GM18858 (cell line): ENCODE measurements around the gene OSBP2.
"Not testable (repeated sequence)": the region's sequence is repeated elsewhere in the genome, so short reads cannot be mapped to it uniquely, and the experiment has no call there.

Experiments
- ATAC-seq: cut with Tn5 transposase; IDR thresholded peaks from one replicate; pipeline ENCODE4 v1.9.1; 2021; ENCODE audit not compliant: unreplicated experiment

Gene OSBP2

DNA sequence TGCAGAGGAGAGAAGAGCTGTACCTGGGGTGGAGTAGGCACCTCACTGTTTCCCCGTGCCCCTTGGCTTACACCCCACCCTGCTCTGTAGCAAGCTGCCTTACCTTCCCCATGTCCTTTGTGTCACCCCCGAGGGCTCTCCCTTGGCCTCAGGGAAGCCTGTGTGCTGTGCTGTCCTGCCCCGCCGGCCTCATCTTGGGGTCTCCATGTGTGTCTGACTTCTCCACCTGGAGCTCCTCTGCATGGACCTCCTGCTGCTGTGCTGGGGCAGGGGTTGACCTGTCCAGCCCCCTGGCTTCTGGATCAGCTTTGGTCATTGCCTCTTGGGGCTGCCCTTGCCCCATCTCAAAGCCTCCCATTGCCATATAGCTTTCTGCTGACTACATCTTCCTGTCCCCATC is 59.8 kb downstream of the OSBP2 start:
- no peak for ATAC-seq

GRCh38 chr22:30754971-30755758 is 60.5 kb downstream of the OSBP2 start:
- no peak for ATAC-seq

DNA sequence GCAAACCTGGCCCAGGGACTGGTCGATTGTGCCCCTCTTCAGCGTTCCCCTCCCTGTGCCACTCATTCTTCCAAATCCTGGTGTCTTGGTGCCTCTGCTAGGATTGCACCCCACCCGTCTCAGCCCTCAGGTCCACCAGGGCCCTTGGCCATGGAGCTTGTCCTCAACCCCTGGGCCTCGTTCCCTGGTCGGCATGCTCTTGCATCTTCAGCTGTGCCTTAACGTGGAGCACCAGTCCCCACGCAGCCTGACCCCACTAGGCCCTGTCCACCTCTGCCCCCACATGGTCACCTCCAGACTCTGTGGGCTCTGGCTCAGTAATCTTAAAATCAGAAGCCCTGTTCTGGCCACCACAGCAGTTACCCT is 61.1 kb downstream of the OSBP2 start:
- ATAC-seq = no peak

DNA sequence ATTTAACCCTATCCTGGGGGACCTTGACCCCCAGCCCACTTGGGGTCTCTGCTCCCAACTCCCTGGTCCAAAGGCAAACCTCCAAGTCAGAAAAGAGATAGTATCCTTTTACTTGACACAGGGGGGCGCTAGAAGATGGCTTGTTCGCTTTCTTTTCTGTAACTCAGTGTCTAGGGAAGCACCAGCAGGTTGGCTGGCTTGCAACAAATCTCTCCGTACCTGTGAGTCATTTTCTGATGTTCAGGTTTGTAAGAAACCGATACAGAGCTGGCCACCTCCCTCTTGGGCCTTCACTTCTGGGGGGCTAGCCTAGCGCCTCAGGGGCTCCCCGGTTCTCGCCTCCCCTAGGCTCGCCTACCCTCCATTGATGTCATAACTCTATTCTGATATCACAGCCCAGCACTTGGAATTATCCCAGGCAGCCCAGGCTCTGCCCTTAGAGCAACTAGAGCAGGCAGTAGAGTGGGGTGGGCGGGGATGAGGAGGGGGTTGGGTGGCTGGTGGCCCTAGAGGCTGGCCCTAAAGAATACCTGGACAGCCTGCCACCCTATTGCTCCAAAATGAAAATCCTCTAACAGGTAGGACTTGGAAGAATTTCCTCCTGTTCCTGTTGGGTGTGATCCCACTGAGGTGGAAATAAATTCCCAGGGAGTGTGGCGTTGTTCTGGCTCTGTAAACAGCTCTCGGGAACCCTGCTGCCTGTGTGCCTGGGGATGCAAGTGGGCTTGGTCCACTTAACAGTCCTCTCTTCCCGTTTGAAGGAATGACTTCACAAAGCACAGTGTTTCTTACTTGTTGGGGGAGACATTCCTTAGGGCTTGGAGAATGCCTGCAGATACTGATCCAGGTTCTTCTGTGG is 69.4 kb downstream of the OSBP2 start:
- ATAC-seq = no peak

GRCh38 chr22:30767661-30768060 is 73.0 kb downstream of the OSBP2 start:
- ATAC-seq = no peak

DNA sequence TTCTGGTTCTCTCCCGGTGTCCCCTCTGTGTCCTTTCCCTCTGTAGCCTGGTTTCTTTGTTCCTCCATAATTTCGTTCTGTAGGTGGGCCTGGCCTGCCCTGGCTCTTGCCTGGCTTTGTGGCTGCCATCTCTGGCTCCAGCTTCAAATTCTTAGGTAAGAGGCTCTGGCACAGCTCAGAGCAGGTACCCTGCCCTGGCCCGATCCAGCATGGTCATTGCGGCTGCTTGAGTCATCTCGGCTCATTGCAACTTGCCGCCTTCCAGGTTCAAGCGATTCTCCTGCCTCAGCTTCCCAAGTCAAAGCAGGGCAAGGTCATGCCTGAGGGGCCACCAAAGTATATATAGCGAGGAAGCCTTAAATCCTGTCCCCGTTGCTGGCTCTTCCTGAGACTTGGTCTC is 76.0 kb downstream of the OSBP2 start:
- ATAC-seq = no peak

GRCh38 chr22:30773919-30774318 is 79.2 kb downstream of the OSBP2 start:
- ATAC-seq = no peak

DNA sequence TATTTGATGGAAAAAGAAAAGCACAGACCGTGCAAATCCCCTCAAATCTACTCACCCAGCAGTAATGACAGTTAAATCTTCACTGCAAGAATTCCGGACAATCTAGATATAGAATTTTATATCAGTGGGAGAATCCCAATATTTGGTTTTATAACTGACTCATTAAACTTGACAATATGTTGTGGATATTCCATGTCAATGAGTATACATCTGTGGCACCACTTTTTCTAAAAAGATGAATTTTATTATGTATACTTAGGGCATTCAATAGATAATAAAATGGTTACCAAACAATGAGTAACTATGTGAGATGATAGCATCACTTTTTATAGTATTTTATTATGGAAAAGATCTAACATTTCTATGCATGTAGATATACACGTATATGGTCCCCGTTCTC is 79.9 kb downstream of the OSBP2 start:
- no peak for ATAC-seq

DNA sequence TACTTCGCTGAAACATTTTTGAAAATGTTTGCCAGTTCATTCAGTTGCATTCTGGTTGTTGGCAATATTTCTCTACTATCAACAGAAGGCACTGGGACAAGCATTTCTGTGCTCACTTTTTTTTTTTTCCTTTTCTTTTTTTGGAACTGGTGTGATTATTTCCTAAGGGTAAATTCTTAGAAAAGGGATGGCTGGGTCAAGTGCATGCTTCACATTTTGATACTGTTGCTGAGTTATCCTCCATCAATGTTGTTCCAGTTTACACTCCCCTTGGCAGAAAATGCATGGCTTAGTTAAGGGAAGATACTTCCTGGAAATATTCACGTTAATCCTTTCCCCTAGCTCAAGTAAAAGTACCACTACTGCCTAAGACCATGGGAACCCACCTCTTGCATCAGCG is 81.8 kb downstream of the OSBP2 start:
- ATAC-seq = no peak

- not testable (repeated sequence) for ATAC-seq
These were observed 82.5 kb downstream of the OSBP2 start for GRCh38 chr22:30777146-30777545.

DNA sequence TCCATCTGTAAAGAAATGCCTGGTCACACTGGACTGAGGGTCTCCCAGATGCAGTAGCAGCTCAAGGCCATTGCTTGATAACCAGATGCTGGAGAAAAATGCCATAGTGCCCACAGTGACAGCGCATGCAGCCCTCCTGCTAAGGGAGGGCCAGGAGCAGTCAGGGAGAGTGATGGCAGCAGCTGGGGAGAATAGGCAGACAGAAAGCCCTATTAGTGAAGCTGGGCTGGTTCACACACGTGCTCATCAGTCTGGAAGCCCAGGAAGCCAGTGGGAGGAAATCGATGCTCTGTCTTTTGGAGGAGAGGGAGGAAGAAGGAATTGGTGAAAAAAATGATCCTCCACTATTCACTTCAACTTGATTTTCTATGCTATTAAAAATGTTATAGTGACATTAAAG is 82.9 kb downstream of the OSBP2 start:
- ATAC-seq = no peak

GRCh38 chr22:30778261-30778660 is 83.6 kb downstream of the OSBP2 start:
- ATAC-seq = no peak

DNA sequence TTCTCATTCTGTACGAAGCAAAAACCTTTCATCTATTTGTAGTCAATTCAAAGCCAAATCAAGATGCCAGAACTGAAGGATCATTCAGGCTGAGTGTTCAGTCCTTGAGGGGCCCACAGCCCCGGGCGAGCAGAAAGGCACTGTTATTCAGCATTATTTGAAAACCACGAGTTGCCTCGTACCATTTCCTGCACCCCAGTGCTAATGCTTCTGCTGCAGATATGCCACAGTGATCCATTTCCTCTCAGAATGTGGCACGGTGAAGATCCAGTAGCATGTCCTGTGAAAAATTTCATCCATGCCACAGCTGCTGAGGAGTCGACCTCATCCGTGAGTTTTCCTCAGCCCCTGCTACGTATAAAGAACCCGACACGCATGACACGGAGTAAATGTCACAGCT is 85.4 kb downstream of the OSBP2 start:
- ATAC-seq = no peak

DNA sequence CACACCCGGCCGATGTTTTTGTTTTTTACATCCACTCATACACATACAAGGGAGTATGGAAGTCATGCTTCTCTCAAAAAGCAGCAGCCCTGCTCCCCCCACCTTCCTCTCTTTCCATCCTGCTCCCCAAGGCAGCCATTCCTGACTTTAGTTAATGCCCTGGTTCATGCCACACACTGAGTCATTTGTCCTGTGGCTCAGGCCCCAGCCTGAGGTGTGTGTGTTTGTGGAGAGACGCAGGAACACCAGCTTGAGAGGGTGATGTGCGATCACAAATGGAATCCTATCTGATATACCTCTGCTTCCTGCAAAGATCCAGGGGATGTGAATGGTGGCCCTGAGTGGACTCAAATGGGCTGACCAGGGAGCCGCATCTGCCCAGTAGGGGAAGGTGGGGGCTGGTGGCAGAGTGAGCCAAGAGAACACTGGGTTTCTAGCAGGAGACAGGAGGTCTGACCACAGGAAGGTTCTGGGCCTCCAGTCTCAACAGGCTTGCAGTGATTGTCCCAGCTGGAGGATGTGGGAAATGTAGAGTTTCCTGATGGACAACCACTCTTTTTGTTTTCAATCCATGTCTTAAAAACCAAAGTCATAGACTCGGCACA is 86.7 kb downstream of the OSBP2 start:
- no peak for ATAC-seq

- no peak for ATAC-seq
These were observed 87.9 kb downstream of the OSBP2 start for GRCh38 chr22:30782613-30783012.

DNA sequence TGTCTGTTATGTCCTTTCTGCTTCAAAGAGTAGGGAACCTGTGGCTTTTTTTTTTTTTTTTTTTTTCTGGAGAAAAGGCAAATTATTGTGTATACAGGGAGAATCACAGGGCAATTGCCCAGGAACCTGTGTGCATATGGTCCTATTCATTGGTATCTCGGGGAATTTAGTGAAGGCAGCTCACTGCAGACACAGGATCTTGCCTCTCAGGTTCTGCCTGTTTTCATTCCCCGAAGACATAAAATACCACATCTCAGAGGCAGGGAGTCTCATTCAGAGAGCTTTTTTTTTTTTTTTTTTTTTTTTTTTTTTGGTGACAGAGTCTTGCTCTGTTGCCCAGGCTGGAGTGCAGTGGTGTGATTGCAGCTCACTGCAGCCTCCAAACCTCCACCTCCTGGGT is 88.3 kb downstream of the OSBP2 start:
- no peak for ATAC-seq

- ATAC-seq = no peak
These were observed 90.9 kb downstream of the OSBP2 start for GRCh38 chr22:30785527-30785926.

DNA sequence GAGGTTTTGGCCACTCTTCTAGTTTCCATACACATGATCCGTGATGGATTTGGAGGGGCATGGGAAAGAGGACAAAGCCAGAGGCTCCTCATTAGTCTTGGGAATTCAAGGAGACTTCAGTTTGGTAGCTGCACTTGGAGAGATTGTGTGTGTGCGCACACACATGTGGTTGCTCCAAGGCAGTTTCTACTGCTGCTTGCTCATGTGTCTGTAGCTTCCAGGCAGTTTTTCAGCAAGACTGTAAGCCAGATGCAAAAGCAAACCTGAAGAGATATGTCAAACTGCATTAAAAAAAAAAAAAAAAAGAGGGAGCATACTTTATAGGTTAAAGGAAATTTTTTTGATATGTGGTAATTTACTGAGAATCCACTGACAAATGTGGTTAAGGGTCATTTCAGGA is 95.7 kb downstream of the OSBP2 start:
- no peak for ATAC-seq

GRCh38 chr22:30792456-30792855 is 97.8 kb downstream of the OSBP2 start:
- ATAC-seq = no peak

- ATAC-seq = no peak
These were observed 100.4 kb downstream of the OSBP2 start for GRCh38 chr22:30795118-30795517.

GRCh38 chr22:30801695-30802094 is 107.0 kb downstream of the OSBP2 start:
- no peak for ATAC-seq
